ENCODE measurements around the gene RAB40C. TPM values are rescaled to one million over a fixed set of nuclear protein-coding genes. Genes with fewer than 3 reads are reported as not detected.

Gene RAB40C
- total RNA-seq, 2 experiments from 2014 or later: 10.1 to 10.6 TPM

DNA sequence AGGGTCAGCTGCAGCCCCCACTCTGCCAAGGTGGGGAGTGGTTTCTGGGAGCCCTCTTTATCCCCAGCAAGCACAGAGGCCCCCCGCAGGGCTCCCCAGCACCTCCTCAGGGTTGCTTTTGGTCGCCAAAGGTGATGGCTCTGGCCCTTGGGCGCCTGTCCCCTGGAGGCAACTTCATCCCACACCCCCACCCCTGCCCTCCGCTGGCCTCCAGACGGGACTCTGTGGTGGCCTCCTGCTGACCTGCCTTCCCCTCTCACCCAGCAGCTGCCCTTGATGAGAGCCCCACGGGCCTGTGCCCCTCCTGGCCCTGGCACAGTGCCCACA lies 70.2 kb downstream of the RAB40C start:
- Mint-ChIP-seq H3K27ac (no peak overlapping the region), H3K4me1 (ENCODE audit: low read depth) (peaks cover 4% of the 10 kb centered on the region), H3K36me3 (peaks cover 3% of the 10 kb centered on the region), H3K4me3 (no peak overlapping the region), H3K27me3 (no peaks in the 10 kb centered on the region), H3K9me3 (no peaks in the 10 kb centered on the region)
- no peak for DNase-seq
- ChIA-PET POLR2A (interaction anchor here (1.3 kb wide), 1 partner anchor 23 kb away, joined by 3 read pairs; no protein-coding TSS in a partner anchor), CTCF (interaction anchor here (0.6 to 1.0 kb wide), 3 partner anchors 9 to 81 kb away, joined by 3 read pairs; no protein-coding TSS in a partner anchor)
- intact Hi-C loops (cut with micrococcal nuclease): no loop called here

DNA sequence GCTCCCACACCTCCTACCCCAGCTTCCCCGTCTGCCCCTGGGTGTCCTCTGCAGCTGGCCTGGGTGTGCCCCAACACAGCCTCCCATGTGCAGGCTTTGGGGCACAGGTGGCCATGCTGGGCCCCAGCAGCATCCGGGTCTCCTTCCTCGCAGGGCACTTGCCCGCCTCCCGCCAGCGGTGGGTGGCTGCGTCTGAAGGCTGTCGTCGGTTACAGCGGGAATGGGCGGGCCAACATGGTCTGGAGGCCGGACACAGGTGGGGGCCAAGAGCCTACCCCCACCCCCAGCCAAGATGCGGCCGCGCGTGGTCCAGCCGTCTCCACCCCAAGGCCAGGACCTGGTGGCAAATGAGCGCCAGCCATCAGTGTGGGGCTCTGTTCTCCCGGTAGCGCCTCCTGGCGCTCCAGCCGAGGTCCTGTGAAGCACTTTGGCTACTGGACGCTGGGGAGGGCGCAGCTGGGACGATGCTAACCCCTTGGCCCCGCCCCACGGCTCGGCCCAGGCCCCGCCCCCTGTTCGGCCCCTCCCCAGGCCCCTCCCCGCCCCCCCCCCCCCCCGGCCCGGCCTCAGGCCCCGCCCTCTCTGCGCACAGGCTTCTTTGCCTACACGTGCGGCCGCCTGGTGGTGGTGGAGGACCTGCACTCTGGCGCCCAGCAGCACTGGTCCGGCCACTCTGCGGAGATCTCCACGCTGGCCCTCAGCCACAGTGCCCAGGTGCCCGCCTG lies 70.8 kb downstream of the RAB40C start:
- ChIA-PET POLR2A (no interaction called here), CTCF (interaction anchor here (0.7 to 1.0 kb wide), 2 partner anchors 13 to 81 kb away, joined by 3 read pairs; no protein-coding TSS in a partner anchor)
- DNase-seq: peak; percentile 72
- Mint-ChIP-seq H3K36me3 (peaks cover 3% of the 10 kb centered on the region), H3K9me3 (no peaks in the 10 kb centered on the region), H3K27ac (no peak overlapping the region), H3K27me3 (no peaks in the 10 kb centered on the region), H3K4me1 (ENCODE audit: low read depth) (peaks cover 4% of the 10 kb centered on the region), H3K4me3 (no peak overlapping the region)
- intact Hi-C loops (cut with micrococcal nuclease): no loop called here

DNA sequence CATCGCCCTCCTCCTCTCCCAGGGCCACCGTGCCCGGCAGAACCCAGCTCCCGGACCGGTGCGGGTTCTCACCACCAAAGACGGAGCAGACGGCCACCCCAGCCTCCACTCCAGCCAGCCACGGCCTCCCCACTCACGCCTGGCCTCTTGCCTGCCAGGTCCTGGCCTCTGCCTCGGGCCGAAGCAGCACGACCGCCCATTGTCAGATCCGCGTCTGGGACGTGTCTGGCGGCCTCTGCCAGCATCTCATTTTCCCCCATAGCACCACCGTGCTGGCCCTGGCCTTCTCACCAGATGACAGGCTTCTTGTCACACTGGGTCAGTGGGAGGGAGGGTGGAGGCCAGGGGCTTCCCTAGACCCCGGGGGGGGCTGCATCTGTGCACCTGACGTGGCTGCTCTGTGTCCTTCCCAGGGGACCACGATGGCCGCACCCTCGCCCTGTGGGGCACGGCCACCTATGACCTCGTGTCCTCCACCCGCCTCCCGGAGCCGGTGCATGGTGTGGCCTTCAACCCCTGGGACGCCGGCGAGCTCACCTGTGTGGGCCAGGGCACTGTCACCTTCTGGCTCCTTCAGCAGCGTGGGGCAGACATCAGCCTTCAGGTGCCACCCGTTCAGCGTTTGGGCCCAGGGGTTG lies 71.4 kb downstream of the RAB40C start:
- Mint-ChIP-seq H3K27me3 (no peaks in the 10 kb centered on the region), H3K4me1 (ENCODE audit: low read depth) (peaks cover 4% of the 10 kb centered on the region), H3K27ac (no peak overlapping the region), H3K4me3 (no peak overlapping the region), H3K9me3 (no peaks in the 10 kb centered on the region), H3K36me3 (peaks cover 3% of the 10 kb centered on the region)
- intact Hi-C loops (cut with micrococcal nuclease): no loop called here
- DNase-seq: no peak
- CTCF ChIA-PET: no interaction called here
- POLR2A ChIA-PET: no interaction called here

DNA sequence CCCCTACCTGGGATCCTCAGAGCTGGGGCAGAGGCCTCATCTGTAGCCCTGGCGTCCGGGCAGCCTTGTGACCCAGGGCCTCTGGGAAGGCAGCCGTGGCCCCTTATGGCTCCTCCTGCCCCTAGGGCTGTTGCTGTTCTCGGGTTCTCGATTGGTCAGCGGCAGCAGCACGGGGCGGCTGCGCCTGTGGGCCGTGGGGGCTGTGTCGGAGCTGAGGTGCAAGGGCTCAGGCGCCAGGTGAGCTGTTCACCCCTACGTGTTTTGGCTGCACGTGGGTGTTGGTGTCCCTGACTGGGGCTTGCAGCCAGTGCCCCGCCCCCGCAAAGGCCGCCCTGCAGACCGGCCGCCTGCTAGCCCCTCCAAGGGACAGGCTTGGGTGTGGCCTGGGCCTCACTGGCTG lies 72.2 kb downstream of the RAB40C start:
- intact Hi-C loops (cut with micrococcal nuclease): no loop called here
- ChIA-PET CTCF (no interaction called here), POLR2A (no interaction called here)
- DNase-seq: no peak
- Mint-ChIP-seq H3K27me3 (no peaks in the 10 kb centered on the region), H3K27ac (no peak overlapping the region), H3K4me3 (no peak overlapping the region), H3K4me1 (ENCODE audit: low read depth) (peaks cover 4% of the 10 kb centered on the region), H3K36me3 (peaks cover 3% of the 10 kb centered on the region), H3K9me3 (no peaks in the 10 kb centered on the region)

DNA sequence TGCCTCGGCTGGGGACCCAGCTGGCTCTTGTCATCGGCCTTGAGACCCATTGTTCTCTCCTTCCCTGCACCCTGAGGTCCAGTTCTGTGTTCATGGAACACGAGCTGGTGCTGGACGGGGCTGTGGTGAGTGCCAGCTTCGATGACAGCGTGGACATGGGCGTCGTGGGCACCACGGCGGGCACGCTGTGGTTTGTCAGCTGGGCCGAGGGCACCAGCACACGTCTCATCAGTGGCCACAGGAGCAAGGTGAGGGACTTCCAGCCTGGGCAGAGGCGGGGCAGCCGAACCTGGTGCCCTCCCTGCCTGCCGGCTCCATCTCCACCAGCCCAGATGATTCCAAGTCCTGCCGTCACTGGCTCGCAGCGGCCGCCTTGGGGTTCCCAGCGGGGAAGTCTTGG lies 72.7 kb downstream of the RAB40C start:
- POLR2A ChIA-PET: no interaction called here
- DNase-seq: no peak
- intact Hi-C loops (cut with micrococcal nuclease): no loop called here
- Mint-ChIP-seq H3K4me1 (ENCODE audit: low read depth) (peaks cover 6% of the 10 kb centered on the region), H3K36me3 (peaks cover 3% of the 10 kb centered on the region), H3K27ac (no peak overlapping the region), H3K27me3 (no peaks in the 10 kb centered on the region), H3K4me3 (no peak overlapping the region), H3K9me3 (no peaks in the 10 kb centered on the region)
- CTCF ChIA-PET: no interaction called here

DNA sequence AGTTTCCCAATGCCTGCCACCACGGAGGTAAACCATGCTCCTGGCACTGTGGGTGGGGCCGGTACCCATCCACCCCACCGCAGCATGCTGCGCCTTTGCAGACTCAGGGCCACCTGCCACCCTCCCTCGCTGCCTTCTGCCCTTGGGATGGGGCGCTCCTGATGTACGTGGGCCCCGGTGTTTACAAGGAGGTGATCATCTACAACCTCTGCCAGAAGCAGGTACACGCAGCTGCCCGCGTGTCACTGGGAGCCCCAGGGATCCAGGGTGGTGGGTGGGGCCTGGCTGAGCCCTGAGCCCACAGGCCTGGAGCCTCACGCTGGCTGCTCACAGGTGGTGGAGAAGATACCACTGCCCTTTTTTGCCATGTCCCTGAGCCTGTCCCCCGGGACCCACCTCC lies 76.7 kb downstream of the RAB40C start:
- ChIA-PET POLR2A (interaction anchor here (1.2 kb wide), 1 partner anchor 14 kb away, joined by 4 read pairs; the partner anchor contains the start of gene STUB1), CTCF (no interaction called here)
- Mint-ChIP-seq H3K27ac (no peak overlapping the region), H3K9me3 (no peaks in the 10 kb centered on the region), H3K4me3 (no peak overlapping the region), H3K27me3 (no peaks in the 10 kb centered on the region), H3K4me1 (ENCODE audit: low read depth) (peaks cover 6% of the 10 kb centered on the region), H3K36me3 (peaks cover 12% of the 10 kb centered on the region)
- intact Hi-C loops (cut with micrococcal nuclease): no loop called here
- no peak for DNase-seq

DNA sequence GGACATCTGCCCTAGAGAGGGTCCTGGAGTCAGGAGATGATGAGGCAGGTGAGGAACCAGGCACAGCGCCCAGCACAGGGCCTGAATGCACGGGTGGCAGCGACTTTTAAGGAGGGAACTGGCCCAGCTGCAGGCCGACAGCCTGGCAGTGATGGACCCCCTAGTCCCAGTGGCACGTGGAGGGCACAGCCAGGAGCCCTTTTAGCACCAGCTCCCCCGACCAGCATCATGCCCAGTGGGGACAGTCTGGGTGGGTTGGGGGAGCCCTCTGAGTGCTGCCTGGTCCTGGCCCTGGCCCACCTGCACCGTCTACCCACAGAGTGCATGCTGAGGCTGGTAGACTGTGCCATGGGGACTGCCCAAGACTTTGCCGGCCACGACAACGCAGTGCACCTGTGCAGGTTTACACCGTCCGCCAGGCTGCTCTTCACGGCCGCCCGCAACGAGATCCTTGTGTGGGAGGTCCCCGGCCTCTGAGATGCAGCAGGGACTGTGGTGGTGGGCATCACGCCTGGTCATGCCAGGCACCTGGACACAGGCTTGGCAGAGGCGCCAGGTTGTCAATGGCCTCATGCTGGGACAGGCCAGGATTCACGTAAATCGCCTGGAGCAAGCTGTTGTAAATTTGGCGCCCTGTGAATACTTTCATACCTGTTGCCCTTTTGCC lies 77.4 kb downstream of the RAB40C start:
- Mint-ChIP-seq H3K27me3 (no peaks in the 10 kb centered on the region), H3K36me3 (peaks cover 12% of the 10 kb centered on the region), H3K9me3 (no peaks in the 10 kb centered on the region), H3K4me3 (peak overlapping the region; percentile 77), H3K4me1 (ENCODE audit: low read depth) (peaks cover 6% of the 10 kb centered on the region), H3K27ac (peak overlapping the region; percentile 85)
- POLR2A ChIA-PET: interaction anchor here (0.9 to 1.8 kb wide), 3 partner anchors 13 to 19 kb away, joined by 3 to 4 read pairs (median 4); partner anchors contain the start of genes JMJD8, STUB1 and WDR90
- no peak for DNase-seq
- intact Hi-C loops (cut with micrococcal nuclease): no loop called here
- CTCF ChIA-PET: interaction anchor here (0.7 to 1.9 kb wide), 5 partner anchors 19 to 1038 kb away, joined by 3 to 7 read pairs (median 3); no protein-coding TSS in a partner anchor

DNA sequence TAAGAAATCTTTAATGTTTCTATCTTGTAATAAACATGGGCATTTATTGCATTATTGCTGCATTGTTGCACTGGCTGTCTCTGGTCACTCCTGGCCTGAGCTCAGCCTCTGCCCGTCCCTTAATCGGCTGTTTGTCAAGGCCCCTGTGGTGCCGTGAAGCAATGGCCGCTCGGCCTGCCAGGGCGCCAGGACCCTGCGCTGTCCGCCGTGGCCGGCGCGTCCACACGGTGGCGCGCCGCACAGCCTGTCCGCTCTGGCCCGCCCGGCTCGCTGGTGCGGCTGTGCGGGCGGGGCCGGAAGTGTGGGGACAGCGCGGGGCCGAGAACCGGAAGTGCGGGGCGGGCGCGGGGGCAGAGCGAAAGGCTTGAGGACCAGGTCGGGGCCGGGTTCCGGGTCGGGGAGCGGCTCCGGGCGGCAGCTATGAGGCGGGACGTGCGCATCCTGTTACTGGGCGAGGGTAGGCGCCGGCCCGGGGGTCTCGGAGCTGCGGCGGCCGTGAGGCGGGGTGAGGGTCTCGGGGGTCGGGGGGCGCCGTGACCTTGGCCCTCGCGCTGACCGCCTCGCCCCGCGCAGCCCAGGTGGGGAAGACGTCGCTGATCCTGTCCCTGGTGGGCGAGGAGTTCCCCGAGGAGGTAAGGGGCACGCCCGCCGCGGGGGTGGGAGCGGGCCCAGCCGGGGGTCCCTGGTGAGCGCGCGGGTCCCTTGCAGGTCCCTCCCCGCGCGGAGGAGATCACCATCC lies 78.1 kb downstream of the RAB40C start, which contains the start of gene RHOT2:
Gene RHOT2, plus strand, starts transcription at position 353 of the 739 bp plus-strand sequence. Its CDS starts 68 bp downstream, at position 421.
- ChIA-PET CTCF (interaction anchor here (0.6 to 1.9 kb wide), 10 partner anchors 11 to 1038 kb away, joined by 3 to 7 read pairs (median 3); partner anchors contain the start of gene STUB1), POLR2A (interaction anchor here (0.9 to 1.8 kb wide), 3 partner anchors 13 to 19 kb away, joined by 3 to 4 read pairs (median 4); partner anchors contain the start of genes JMJD8, STUB1 and WDR90)
- DNase-seq: peak; percentile 96
- H3K27ac Mint-ChIP-seq: peak within 1 kb of the TSS; percentile 85
- H3K4me1 Mint-ChIP-seq (ENCODE audit: low read depth): peaks cover 6% of the 10 kb centered on the region
- H3K9me3 Mint-ChIP-seq: no peaks in the 10 kb centered on the region
- intact Hi-C loops (cut with micrococcal nuclease): no loop called here
- peaks cover 11% of the 10 kb centered on the region for H3K36me3 Mint-ChIP-seq
- peak within 1 kb of the TSS; percentile 77 for H3K4me3 Mint-ChIP-seq
- H3K27me3 Mint-ChIP-seq: no peaks in the 10 kb centered on the region

DNA sequence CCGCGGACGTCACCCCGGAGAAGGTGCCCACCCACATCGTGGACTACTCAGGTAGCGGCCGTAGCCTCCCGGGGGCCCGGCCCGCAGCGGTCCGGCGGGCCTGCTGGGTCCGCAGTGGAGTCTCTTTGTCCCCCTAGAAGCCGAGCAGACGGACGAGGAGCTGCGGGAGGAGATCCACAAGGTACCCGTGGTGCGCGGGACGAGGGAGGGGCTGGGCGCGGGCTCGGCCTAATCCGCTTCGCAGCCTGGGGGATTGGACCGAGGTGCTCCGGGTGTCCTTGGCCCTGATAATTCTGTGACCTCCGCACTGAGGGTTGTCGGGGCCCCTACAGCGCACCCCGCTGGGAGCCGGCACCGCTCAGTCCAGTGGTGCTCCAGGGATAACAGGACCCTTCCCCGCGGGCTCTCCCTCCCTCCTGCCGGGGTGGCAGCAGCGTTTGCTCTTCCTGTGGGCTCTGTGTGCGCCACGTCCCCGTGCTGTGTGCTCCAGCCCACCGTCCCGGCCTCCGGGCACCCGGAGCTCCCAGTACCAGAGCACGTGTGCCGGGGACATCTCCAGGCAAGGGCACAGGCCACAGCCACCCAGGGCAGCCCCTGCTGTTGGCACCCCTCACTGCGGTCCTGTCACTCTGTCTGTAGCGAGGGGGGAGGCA lies 78.8 kb downstream of the RAB40C start:
- POLR2A ChIA-PET: interaction anchor here (0.9 to 1.8 kb wide), 2 partner anchors 20 to 26 kb away, joined by 3 to 4 read pairs; partner anchors contain the start of gene WDR90
- peak; percentile 32 for DNase-seq
- Mint-ChIP-seq H3K9me3 (no peaks in the 10 kb centered on the region), H3K4me3 (peak overlapping the region; percentile 77), H3K27me3 (no peaks in the 10 kb centered on the region), H3K36me3 (peaks cover 12% of the 10 kb centered on the region), H3K4me1 (ENCODE audit: low read depth) (peaks cover 6% of the 10 kb centered on the region), H3K27ac (peak overlapping the region; percentile 33)
- intact Hi-C loops (cut with micrococcal nuclease): no loop called here
- CTCF ChIA-PET: interaction anchor here (0.6 to 1.9 kb wide), 8 partner anchors 11 to 76 kb away, joined by 3 to 7 read pairs (median 3); partner anchors contain the start of gene STUB1

DNA sequence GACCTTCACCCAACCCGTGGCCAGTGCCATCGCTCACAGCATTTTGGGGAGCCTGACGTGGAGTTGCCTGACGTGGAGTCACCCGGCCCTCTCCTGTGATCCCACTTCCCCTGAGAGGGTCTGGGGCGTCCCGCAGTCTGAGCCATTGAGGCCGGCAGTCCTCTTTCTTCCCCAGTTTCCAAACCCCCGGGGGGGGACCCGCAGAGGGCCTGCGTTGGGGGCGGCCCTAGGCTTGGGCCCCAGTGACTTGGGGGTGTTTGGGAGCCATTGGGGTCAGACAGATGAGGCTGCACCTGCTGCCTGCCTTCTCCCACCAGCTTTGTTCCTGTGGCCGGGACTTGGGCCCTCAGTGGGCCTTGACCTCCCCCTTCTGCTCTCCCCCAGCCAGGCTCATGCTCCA lies 79.8 kb downstream of the RAB40C start:
- peaks cover 6% of the 10 kb centered on the region for H3K4me1 Mint-ChIP-seq (ENCODE audit: low read depth)
- CTCF ChIA-PET: no interaction called here
- POLR2A ChIA-PET: no interaction called here
- DNase-seq: no peak
- H3K36me3 Mint-ChIP-seq: peaks cover 12% of the 10 kb centered on the region
- intact Hi-C loops (cut with micrococcal nuclease): no loop called here
- H3K27me3 Mint-ChIP-seq: no peaks in the 10 kb centered on the region
- peak overlapping the region; percentile 42 for H3K4me3 Mint-ChIP-seq
- no peak overlapping the region for H3K27ac Mint-ChIP-seq
- H3K9me3 Mint-ChIP-seq: no peaks in the 10 kb centered on the region
